H1 (cell line): ENCODE data around the gene HOXA10. TPM values are rescaled to one million over a fixed set of nuclear protein-coding genes. Genes with fewer than 3 reads are reported as not detected.

Source experiments
- CTCF ChIA-PET: fragments of 300-600 bp; sonication (Branson Sonifier 250); formaldehyde crosslinking; loops from one replicate; lab custom pipeline; 2021; ENCODE audit not compliant: partially characterized antibody; lab: Charles Lee
- POLR2A ChIA-PET: fragments of 300-600 bp; sonication (Branson Sonifier 250); formaldehyde crosslinking; loops from one replicate; lab custom pipeline; 2021; ENCODE audit warnings: inconsistent platforms; ENCODE audit not compliant: partially characterized antibody; lab: Charles Lee
- DNase-seq, 2 experiments: peaks; one replicate each; pipeline versions ENCODE4 v3.0.0 to v3.0.0-alpha.2; 2010 to 2022; ENCODE audit warnings: low spot score in 2 of 2, low read depth in 1 of 2, mixed read lengths in 1 of 2
- FAIRE-seq: peaks from 2 replicates; lab custom pipeline; 2011; peaks lifted over from hg19 to GRCh38; lab: Jason Lieb, UNC
- H2AFZ ChIP-seq: 2 replicates; pipeline ENCODE4 v1.8.1; 2012; ENCODE audit warnings: low read length, inconsistent platforms
- H2AK5ac ChIP-seq: 2 replicates; pipeline ENCODE4 v1.6.1; 2013; ENCODE audit warnings: low read depth, low read length
- H2BK120ac ChIP-seq: replicated peaks from 2 replicates; pipeline ENCODE3; 2013; ENCODE audit warnings: low read depth, low read length, inconsistent platforms
- H2BK12ac ChIP-seq: 2 replicates; pipeline ENCODE4 v1.6.1; 2013; ENCODE audit warnings: low read depth, low read length
- H2BK15ac ChIP-seq: 2 replicates; pipeline ENCODE4 v1.6.1; 2013; ENCODE audit warnings: low read length
- H2BK20ac ChIP-seq: 2 replicates; pipeline ENCODE4 v1.6.1; 2013; ENCODE audit warnings: low read length
- H2BK5ac ChIP-seq: 2 replicates; pipeline ENCODE4 v1.6.1; 2013; ENCODE audit warnings: low read depth, low read length
- H3K14ac ChIP-seq: 2 replicates; pipeline ENCODE4 v1.6.1; 2013; ENCODE audit warnings: inconsistent platforms; ENCODE audit not compliant: insufficient read length
- H3K18ac ChIP-seq: 2 replicates; pipeline ENCODE4 v1.6.1; 2013; ENCODE audit warnings: low read length; ENCODE audit errors: extremely low read depth
- H3K23ac ChIP-seq: 2 replicates; pipeline ENCODE4 v1.6.1; 2013; ENCODE audit warnings: inconsistent platforms; ENCODE audit not compliant: insufficient read length
- H3K23me2 ChIP-seq: 2 replicates; pipeline ENCODE4 v1.6.1; 2013; ENCODE audit warnings: low read depth, low read length
- H3K27ac ChIP-seq: 2 replicates; pipeline ENCODE4 v1.6.1; 2011; ENCODE audit warnings: low read depth, low read length, inconsistent platforms
- H3K27me3 ChIP-seq, 4 experiments: replicated peaks in 1 of 4; 1 replicate in 1 of 4; 2 replicates in 3 of 4; pipeline versions ENCODE4 v1.6.1 to v1.8.1; 2011 to 2013; ENCODE audit warnings: low read length in 3 of 4, mild to moderate bottlenecking in 3 of 4, inconsistent platforms in 2 of 4, mixed read lengths in 2 of 4, moderate library complexity in 1 of 4; ENCODE audit not compliant: control insufficient read depth in 3 of 4, insufficient read depth in 3 of 4; ENCODE audit errors: extremely low read depth in 1 of 4
- H3K36me3 ChIP-seq, 4 experiments: 2 replicates each; pipeline versions ENCODE4 v1.6.1 to v1.8.1; 2011 to 2013; ENCODE audit warnings: mild to moderate bottlenecking in 4 of 4, low read length in 3 of 4, moderate library complexity in 2 of 4, control low read depth in 1 of 4, inconsistent platforms in 1 of 4; ENCODE audit not compliant: insufficient read depth in 4 of 4, control insufficient read depth in 2 of 4
- H3K4ac ChIP-seq: replicated peaks from 2 replicates; pipeline ENCODE3; 2013; ENCODE audit warnings: low read length, low read depth, mixed read lengths, inconsistent platforms; ENCODE audit not compliant: insufficient read length
- H3K4me1 ChIP-seq, 4 experiments: replicated peaks in 1 of 4; 1 replicate in 1 of 4; 2 replicates in 3 of 4; pipeline versions ENCODE4 v1.6.1 to v1.8.1; 2011 to 2013; ENCODE audit warnings: low read length in 3 of 4, inconsistent platforms in 2 of 4, mixed read lengths in 1 of 4; ENCODE audit not compliant: insufficient read depth in 4 of 4, control insufficient read depth in 3 of 4
- H3K4me2 ChIP-seq, 2 experiments: 2 replicates each; pipeline versions ENCODE4 v1.6.1 to v1.8.1; 2011 to 2013; ENCODE audit warnings: low read depth in 2 of 2, low read length in 2 of 2, control low read depth in 1 of 2, inconsistent platforms in 1 of 2, mild to moderate bottlenecking in 1 of 2; ENCODE audit not compliant: insufficient read depth in 1 of 2
- H3K4me3 ChIP-seq, 4 experiments: fragments of 200-600, 300-600 bp in 1 of 4; sonication (generic), shearing (Covaris generic), sonication (Bioruptor Twin) in 1 of 4; 2 replicates each; pipeline versions ENCODE4 v1.5.1 to v1.8.1; 2011 to 2016; ENCODE audit warnings: low read length in 4 of 4, low read depth in 3 of 4, control low read depth in 2 of 4, inconsistent platforms in 2 of 4, mild to moderate bottlenecking in 2 of 4, mixed read lengths in 1 of 4, moderate library complexity in 1 of 4; ENCODE audit not compliant: insufficient read depth in 2 of 4; ENCODE audit errors: extremely low read depth in 1 of 4
- H3K56ac ChIP-seq: replicated peaks from 2 replicates; pipeline ENCODE3; 2013; ENCODE audit warnings: low read depth, mild to moderate bottlenecking, mixed read lengths, low read length, inconsistent platforms; ENCODE audit not compliant: insufficient read length
- H3K79me1 ChIP-seq: 2 replicates; pipeline ENCODE4 v1.6.1; 2013; ENCODE audit warnings: low read depth, low read length, control low read depth
- H3K79me2 ChIP-seq, 2 experiments: 2 replicates each; pipeline versions ENCODE4 v1.6.1 to v1.8.1; 2012 to 2013; ENCODE audit warnings: low read length in 2 of 2, mild to moderate bottlenecking in 2 of 2, inconsistent platforms in 1 of 2; ENCODE audit not compliant: insufficient read depth in 2 of 2, control insufficient read depth in 1 of 2
- H3K9ac ChIP-seq, 4 experiments: replicated peaks in 1 of 4; 1 replicate in 1 of 4; 2 replicates in 3 of 4; pipeline versions ENCODE4 v1.6.1 to v1.8.1; 2011 to 2013; ENCODE audit warnings: low read depth in 3 of 4, low read length in 3 of 4, control low read depth in 2 of 4, mild to moderate bottlenecking in 2 of 4, moderate library complexity in 2 of 4, inconsistent platforms in 1 of 4; ENCODE audit errors: extremely low read depth in 1 of 4
- H3K9me3 ChIP-seq, 2 experiments: 2 replicates each; pipeline versions ENCODE4 v1.6.1 to v1.8.1; 2012 to 2013; ENCODE audit warnings: mild to moderate bottlenecking in 2 of 2, moderate library complexity in 2 of 2, control low read depth in 1 of 2, inconsistent platforms in 1 of 2, low read depth in 1 of 2, low read length in 1 of 2, mixed read lengths in 1 of 2; ENCODE audit not compliant: insufficient read depth in 2 of 2
- H4K20me1 ChIP-seq, 2 experiments: replicated peaks in 1 of 2; 2 replicates each; pipeline versions ENCODE3 to v1.8.1; 2011 to 2013; ENCODE audit warnings: inconsistent platforms in 2 of 2, low read length in 2 of 2, mild to moderate bottlenecking in 1 of 2; ENCODE audit not compliant: insufficient read depth in 2 of 2, control insufficient read depth in 1 of 2
- H4K5ac ChIP-seq: 2 replicates; pipeline ENCODE4 v1.6.1; 2013; ENCODE audit warnings: low read length, low read depth, mixed read lengths, inconsistent platforms; ENCODE audit not compliant: insufficient read length
- H4K8ac ChIP-seq: 2 replicates; pipeline ENCODE4 v1.8.0; 2013; ENCODE audit warnings: mild to moderate bottlenecking, moderate library complexity, low read length, inconsistent platforms; ENCODE audit not compliant: insufficient read depth; ENCODE audit errors: extremely low read depth
- H4K91ac ChIP-seq: replicated peaks from 2 replicates; pipeline ENCODE3; 2013; ENCODE audit warnings: low read length, mixed read lengths, inconsistent platforms; ENCODE audit not compliant: insufficient read length
- BRCA1 ChIP-seq: IDR thresholded peaks from 2 replicates; pipeline ENCODE4 v1.6.1; 2012; ENCODE audit warnings: low read depth, low read length, improper control_type of control experiment
- CHD1 ChIP-seq: IDR thresholded peaks from 2 replicates; pipeline ENCODE4 v1.6.1; 2012; ENCODE audit warnings: low read depth, low read length, improper control_type of control experiment
- CHD2 ChIP-seq: IDR thresholded peaks from 2 replicates; pipeline ENCODE4 v1.6.1; 2012; ENCODE audit warnings: low read length, improper control_type of control experiment
- GABPA ChIP-seq: IDR thresholded peaks from 2 replicates; pipeline ENCODE4 v1.6.1; 2011; ENCODE audit warnings: mild to moderate bottlenecking, low read length, moderate library complexity, borderline replicate concordance; ENCODE audit not compliant: insufficient read depth
- GTF2F1 ChIP-seq: IDR thresholded peaks from 2 replicates; pipeline ENCODE4 v1.6.1; 2012; ENCODE audit warnings: low read depth, low read length, improper control_type of control experiment, borderline replicate concordance
- KDM5A ChIP-seq: fragments of 200-600 bp; IDR thresholded peaks from 2 replicates; pipeline ENCODE4 v1.7.1; 2012; ENCODE audit warnings: mild to moderate bottlenecking, low read length, inconsistent platforms, mixed read lengths
- PHF8 ChIP-seq: fragments of 200-600 bp; sonication (generic); conservative IDR thresholded peaks from 2 replicates; pipeline ENCODE4 v1.7.1; 2012; ENCODE audit warnings: low read depth, mild to moderate bottlenecking, inconsistent platforms, low read length, moderate library complexity
- RNF2 ChIP-seq: fragments of 200-900, 300-1000 bp; sonication (generic); IDR thresholded peaks from 2 replicates; pipeline ENCODE4 v1.7.1; 2016; ENCODE audit warnings: borderline replicate concordance, low read depth, mild to moderate bottlenecking, antibody characterized with exemption, low read length; ENCODE audit not compliant: poor library complexity, severe bottlenecking; ENCODE audit errors: missing control alignments
- RXRA ChIP-seq: IDR thresholded peaks from 2 replicates; pipeline ENCODE4 v1.6.1; 2011; ENCODE audit warnings: low read depth, mild to moderate bottlenecking, low read length, moderate library complexity; ENCODE audit not compliant: insufficient read depth
- SAP30 ChIP-seq: fragments of 300-600 bp; sonication (generic); IDR thresholded peaks from 2 replicates; pipeline ENCODE4 v1.7.1; 2012; ENCODE audit warnings: low read length, moderate library complexity, mild to moderate bottlenecking, inconsistent platforms; ENCODE audit not compliant: insufficient read depth, insufficient replicate concordance
- SP1 ChIP-seq: IDR thresholded peaks from 2 replicates; pipeline ENCODE4 v1.6.1; 2011; ENCODE audit warnings: low read depth, low read length
- YY1 ChIP-seq: IDR thresholded peaks from 2 replicates; pipeline ENCODE4 v1.6.1; 2011; ENCODE audit warnings: low read depth, mild to moderate bottlenecking, low read length
- WGBS, 2 experiments: shearing (Covaris generic) in 1 of 2; methylation state at CpG; one replicate each; pipeline versions ENCODE4 v1.1.6 to v1.1.7; 2013 to 2015; ENCODE audit warnings: low lambda C conversion rate in 2 of 2, mixed read lengths in 2 of 2, inconsistent platforms in 1 of 2, low coverage in 1 of 2, missing lambda C conversion rate in 1 of 2; ENCODE audit not compliant: insufficient replicate concordance in 2 of 2, insufficient coverage in 1 of 2, insufficient read length in 1 of 2; ENCODE audit errors: extremely low coverage in 1 of 2, missing lambda C conversion rate in 1 of 2; 5-methylcytosine and 5-hydroxymethylcytosine counted together
- polyA plus RNA-seq, 7 experiments: library from polyadenylated mRNA; depleted of rRNA in 3 of 7; stranded (reverse) in 5 of 7; unstranded in 2 of 7; fragments of >200 nt in 5 of 7; fragments of 200-250 nt in 2 of 7; gene quantifications; 1 replicate in 5 of 7; 2 replicates in 1 of 7; 4 replicates in 1 of 7; pipeline versions ENCODE4 v1.2.1 to v1.2.3, GENCODE V29; 2011 to 2013; ENCODE audit warnings: missing spikeins in 2 of 7, mixed read lengths in 2 of 7
- total RNA-seq: library from RNA; stranded (reverse); fragmentation: NEBNext Ultra II Directional; extraction: Animal tissue kit (Norgen Biotek cat#: 25700); gene quantifications from 2 replicates; pipeline ENCODE4 v1.2.1, GENCODE V29; 2021

Gene HOXA10
- total and polyA plus RNA-seq, 2 of the 8 experiments (the other 6 are each of a cell fraction or from before 2014, with no cell fraction given) = not detected

DNA sequence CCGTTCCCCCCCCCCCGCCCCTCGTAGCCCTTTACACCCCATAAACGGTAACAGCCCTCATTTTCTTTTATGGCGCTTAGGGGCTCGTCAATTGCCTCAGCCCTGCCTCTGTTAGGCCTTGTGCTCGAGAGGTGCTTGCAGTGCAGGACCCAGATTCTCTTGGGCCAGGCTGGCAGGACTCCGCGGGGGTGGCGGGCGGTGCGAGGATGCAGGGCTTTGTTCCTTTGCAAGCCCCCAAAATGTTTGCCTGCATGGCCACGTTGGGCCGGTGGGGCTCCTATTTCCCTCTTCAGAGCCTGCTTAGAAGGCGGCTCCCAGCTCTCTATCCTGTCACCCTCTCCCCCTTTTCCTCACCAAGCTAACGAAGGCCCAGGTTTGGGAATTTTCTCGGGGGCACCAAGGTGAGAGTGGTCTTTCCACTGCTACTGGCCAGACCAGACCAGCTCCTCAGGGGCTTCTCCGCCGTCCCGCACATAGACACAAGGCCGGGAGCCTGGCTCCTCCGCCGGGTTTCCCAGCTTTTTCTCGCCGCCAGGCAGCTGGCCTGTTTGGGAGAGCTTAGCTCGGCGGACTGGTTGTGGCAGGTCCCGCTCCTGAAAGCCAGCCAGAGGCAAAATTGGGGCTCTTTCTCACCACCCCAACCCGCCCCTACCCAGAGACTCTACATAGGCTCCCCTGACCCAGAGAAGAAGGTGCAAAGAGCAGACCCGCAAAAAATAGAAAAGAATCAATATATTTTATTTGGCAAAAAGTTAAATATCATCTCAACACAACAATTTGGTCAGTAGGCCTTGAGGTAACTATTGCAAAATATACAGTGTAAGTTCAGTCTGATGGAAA, 12.2 kb downstream of the HOXA10 start:
- Histone ChIP-seq H3K27me3 (peaks cover 98 to 100% (median 99%) of the 10 kb centered on the region in 4 experiments), H2BK15ac (no peak overlapping the region), H4K20me1 (peaks cover 18 to 31% of the 10 kb centered on the region in 2 experiments), H3K56ac (no peak overlapping the region), H3K79me1 (no peaks in the 10 kb centered on the region), H3K4ac (no peak overlapping the region), H3K4me1 (no peaks in the 10 kb centered on the region; a peak in 4 of 7 replicates), H3K36me3 (peaks cover 0 to 24% (median 0%) of the 10 kb centered on the region in 4 experiments; a peak in 1 of 8 replicates), H3K18ac (no peak overlapping the region), H3K14ac (no peak overlapping the region), H2BK120ac (no peak overlapping the region), H4K91ac (no peak overlapping the region), H3K4me2 (no peak overlapping the region), H2BK12ac (no peak overlapping the region), H3K27ac (no peak overlapping the region), H3K23me2 (no peaks in the 10 kb centered on the region), H2AFZ (no peak overlapping the region), H3K9me3 (peaks cover 0 to 6% of the 10 kb centered on the region in 2 experiments; a peak in 1 of 4 replicates), H4K5ac (no peak overlapping the region), H3K4me3 (no peak overlapping the region), H2AK5ac (no peak overlapping the region), H3K23ac (no peak overlapping the region), H4K8ac (no peak overlapping the region), H2BK5ac (no peak overlapping the region), H3K79me2 (no peaks in the 10 kb centered on the region), H3K9ac (no peak overlapping the region), H2BK20ac (no peak overlapping the region)
- FAIRE-seq = no peak
- ChIA-PET POLR2A (no interaction called here), CTCF (interaction anchor here (0.7 to 4.4 kb wide), 18 partner anchors 12 to 792 kb away, joined by 3 to 80 read pairs (median 5); partner anchors contain the start of genes HOXA3, HOXA5 and HOXA6)
- 24% methylated on average over 26 of the region's 30 CpGs; no CpG with 5 or more reads in 1 of the 2 experiments for WGBS, 2 experiments
- DNase-seq = peak in 1 of 2 experiments; percentile 57
- TF ChIP-seq GABPA (no peak), GTF2F1 (no peak), SP1 (no peak), CHD2 (no peak), YY1 (no peak), RNF2 (peak; percentile 93), PHF8 (no peak), KDM5A (no peak), RXRA (no peak), BRCA1 (no peak), CHD1 (no peak), SAP30 (no peak)
